NB4 (cell line): ENCODE data around the gene CHD6.

Experiments used
- CTCF ChIP-seq: IDR thresholded peaks from one replicate; pipeline ENCODE4 v1.5.1; 2012; ENCODE audit warnings: low read depth, low read length
- MAX ChIP-seq: IDR thresholded peaks from 2 replicates; pipeline ENCODE4 v1.6.1; 2011; ENCODE audit warnings: low read depth, low read length
- MYC ChIP-seq: IDR thresholded peaks from 2 replicates; pipeline ENCODE4 v1.6.1; 2011; ENCODE audit warnings: low read depth, low read length
- POLR2A ChIP-seq: IDR thresholded peaks from 2 replicates; pipeline ENCODE4 v1.6.1; 2011; ENCODE audit warnings: mild to moderate bottlenecking; ENCODE audit not compliant: insufficient read length; ENCODE audit errors: extremely low read depth

- no peak for TF ChIP-seq CTCF
- no peak for TF ChIP-seq POLR2A
- TF ChIP-seq MAX = no peak
- TF ChIP-seq MYC = no peak
Measured at GRCh38 chr20:41362748-41363140, 255.4 kb downstream of the CHD6 start.
